Measurements from ENCODE around the gene KRTAP10-1.

KRTAP10-1 gene

DNA sequence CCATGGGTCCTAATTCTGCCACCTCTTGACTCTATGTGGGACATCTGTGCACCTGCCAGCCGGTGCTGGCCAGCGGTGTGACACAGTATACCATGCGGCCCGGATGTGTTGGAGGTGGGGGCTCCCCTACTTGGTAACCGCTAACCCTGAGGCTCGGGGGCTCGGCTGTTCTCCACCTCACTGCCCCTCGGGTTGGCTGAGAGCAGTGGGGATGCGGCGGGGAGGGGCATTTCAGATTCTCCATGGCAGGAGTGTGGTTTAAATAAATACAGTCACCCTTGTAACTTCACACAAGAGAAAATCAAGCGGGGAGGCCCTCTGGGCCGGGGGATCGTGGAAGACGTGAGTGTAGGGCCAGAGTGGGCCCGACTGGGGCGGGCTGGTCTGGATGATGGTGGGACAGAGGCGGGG is 11.0 kb downstream of the KRTAP10-1 start:
- no peak overlapping the region for H3K4me3 ChIP-seq (ENCODE audit: insufficient read depth, low read depth, low read length, poor library complexity, severe bottlenecking)
- no peaks in the 10 kb centered on the region for H3K36me3 ChIP-seq (ENCODE audit: control insufficient read depth, insufficient read depth, low read length)
- H3K9me3 ChIP-seq (ENCODE audit: control insufficient read depth, low read length), result no peaks in the 10 kb centered on the region
- H3K27me3 ChIP-seq (replicated peaks; ENCODE audit: control insufficient read depth, insufficient read depth, low read length, poor library complexity, severe bottlenecking), result no peaks in the 10 kb centered on the region
- H3K4me1 ChIP-seq (ENCODE audit: control insufficient read depth, insufficient read depth, low read length, poor library complexity, severe bottlenecking), result no peaks in the 10 kb centered on the region
- DNase-seq, result no peak
- H3K27ac ChIP-seq (ENCODE audit: insufficient read depth, low read length, poor library complexity, severe bottlenecking), result no peak overlapping the region

DNA sequence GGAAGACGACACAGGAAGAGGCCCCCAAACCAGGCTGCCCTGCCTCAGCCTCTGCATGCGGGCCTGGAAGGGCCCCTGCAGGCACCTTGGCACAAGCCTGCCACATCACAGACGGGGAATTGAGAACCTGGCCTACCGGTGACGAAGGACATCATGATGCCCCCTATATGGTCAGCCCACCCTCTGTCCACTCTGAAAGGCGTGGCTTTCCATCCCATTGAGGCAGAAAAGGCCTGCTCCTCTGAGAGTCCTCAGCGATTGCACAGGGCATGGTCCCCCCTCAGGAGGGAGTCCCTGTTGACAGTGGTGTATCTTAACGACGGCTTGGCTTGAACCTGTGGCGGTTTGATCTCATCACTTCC is 11.4 kb downstream of the KRTAP10-1 start:
- H3K27ac ChIP-seq (ENCODE audit: insufficient read depth, low read length, poor library complexity, severe bottlenecking), result no peak overlapping the region
- no peak overlapping the region for H3K4me3 ChIP-seq (ENCODE audit: insufficient read depth, low read depth, low read length, poor library complexity, severe bottlenecking)
- DNase-seq, result no peak
- no peaks in the 10 kb centered on the region for H3K9me3 ChIP-seq (ENCODE audit: control insufficient read depth, low read length)
- H3K36me3 ChIP-seq (ENCODE audit: control insufficient read depth, insufficient read depth, low read length), result no peaks in the 10 kb centered on the region
- H3K4me1 ChIP-seq (ENCODE audit: control insufficient read depth, insufficient read depth, low read length, poor library complexity, severe bottlenecking), result no peaks in the 10 kb centered on the region
- no peaks in the 10 kb centered on the region for H3K27me3 ChIP-seq (replicated peaks; ENCODE audit: control insufficient read depth, insufficient read depth, low read length, poor library complexity, severe bottlenecking)

DNA sequence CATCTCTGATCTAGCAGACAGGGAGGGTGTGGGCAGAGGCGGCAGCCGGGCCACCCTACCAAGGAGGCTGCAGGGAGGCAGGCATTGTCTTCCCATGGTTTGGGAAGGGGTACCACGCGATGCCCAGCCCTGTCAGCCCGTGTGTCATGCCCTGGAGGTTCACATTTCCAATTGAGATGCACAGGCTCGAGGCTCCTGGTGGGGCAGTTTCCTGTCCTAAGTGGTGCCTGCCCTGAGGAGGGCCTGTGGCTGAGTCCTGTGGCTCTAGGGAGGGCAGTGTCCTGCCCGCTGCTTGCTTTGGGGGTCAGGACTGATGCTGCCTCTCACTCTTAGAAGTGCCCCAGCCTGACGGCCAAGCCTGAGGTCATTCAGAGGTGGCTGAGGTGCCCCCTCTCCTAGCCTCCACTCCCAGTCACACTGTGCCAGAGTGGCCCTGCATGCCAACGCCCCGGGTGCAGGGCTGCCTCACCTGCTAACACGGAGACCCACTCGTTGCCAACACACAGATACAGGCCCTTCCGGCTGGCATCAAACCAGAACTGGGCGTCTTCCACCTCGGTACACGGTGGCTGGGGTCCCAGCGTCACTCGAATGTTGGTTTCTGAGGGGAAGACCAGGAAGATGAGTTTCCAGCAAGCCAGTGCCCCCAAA is 11.9 kb downstream of the KRTAP10-1 start:
- Histone ChIP-seq H3K4me3 (ENCODE audit: insufficient read depth, low read depth, low read length, poor library complexity, severe bottlenecking) (no peak overlapping the region), H3K9me3 (ENCODE audit: control insufficient read depth, low read length) (no peaks in the 10 kb centered on the region)

DNA sequence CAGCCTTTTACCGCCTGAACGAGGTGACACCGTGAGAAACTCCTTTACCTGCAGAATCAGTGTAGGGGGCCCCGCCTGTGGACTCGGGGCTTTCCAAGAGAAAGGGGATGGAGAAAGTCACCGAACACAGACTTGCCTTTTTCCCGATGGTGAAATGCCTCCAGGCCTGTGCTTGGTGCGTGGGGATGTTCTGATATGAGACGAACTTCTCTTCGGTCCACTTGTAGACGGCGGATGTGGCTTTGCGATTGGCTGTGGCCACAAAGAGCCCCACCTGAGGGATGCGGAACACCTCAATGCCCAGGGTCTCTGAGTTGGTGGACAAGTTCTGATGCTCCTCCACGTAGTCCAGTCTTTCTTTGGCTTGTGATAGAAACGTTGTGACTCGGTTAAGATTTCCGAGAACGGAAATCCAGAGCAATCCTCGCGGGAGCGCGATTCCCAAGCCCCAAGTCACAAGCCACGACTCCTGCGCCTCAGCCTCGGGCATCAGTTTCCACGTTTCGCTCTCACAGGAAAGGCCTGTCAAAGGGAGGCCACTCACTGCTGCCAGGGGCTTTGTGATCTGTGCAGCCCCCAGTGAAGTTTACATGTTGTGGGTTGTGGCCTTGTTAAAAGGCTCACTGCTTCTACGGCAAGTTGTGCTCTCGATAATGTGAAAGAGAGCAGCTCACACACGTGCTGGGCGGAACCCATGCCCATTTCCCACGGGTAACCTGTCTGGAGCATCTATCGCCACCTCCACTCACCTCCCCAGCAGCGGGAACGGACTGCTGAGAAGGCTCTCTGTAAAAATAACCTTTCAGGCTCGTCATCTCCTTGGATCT is 12.6 kb downstream of the KRTAP10-1 start:
- Histone ChIP-seq H3K27me3 (replicated peaks; ENCODE audit: control insufficient read depth, insufficient read depth, low read length, poor library complexity, severe bottlenecking) (no peaks in the 10 kb centered on the region), H3K27ac (ENCODE audit: insufficient read depth, low read length, poor library complexity, severe bottlenecking) (no peak overlapping the region), H3K4me3 (ENCODE audit: insufficient read depth, low read depth, low read length, poor library complexity, severe bottlenecking) (no peak overlapping the region), H3K9me3 (ENCODE audit: control insufficient read depth, low read length) (no peaks in the 10 kb centered on the region), H3K4me1 (ENCODE audit: control insufficient read depth, insufficient read depth, low read length, poor library complexity, severe bottlenecking) (no peaks in the 10 kb centered on the region), H3K36me3 (ENCODE audit: control insufficient read depth, insufficient read depth, low read length) (no peaks in the 10 kb centered on the region)
- no peak for DNase-seq

More for the DNA sequence above, 11.9 kb downstream of the KRTAP10-1 start:
- no peaks in the 10 kb centered on the region for H3K36me3 ChIP-seq (ENCODE audit: control insufficient read depth, insufficient read depth, low read length)
- no peaks in the 10 kb centered on the region for H3K4me1 ChIP-seq (ENCODE audit: control insufficient read depth, insufficient read depth, low read length, poor library complexity, severe bottlenecking)
- DNase-seq, result no peak
- no peak overlapping the region for H3K27ac ChIP-seq (ENCODE audit: insufficient read depth, low read length, poor library complexity, severe bottlenecking)
- H3K27me3 ChIP-seq (replicated peaks; ENCODE audit: control insufficient read depth, insufficient read depth, low read length, poor library complexity, severe bottlenecking), result no peaks in the 10 kb centered on the region

DNA sequence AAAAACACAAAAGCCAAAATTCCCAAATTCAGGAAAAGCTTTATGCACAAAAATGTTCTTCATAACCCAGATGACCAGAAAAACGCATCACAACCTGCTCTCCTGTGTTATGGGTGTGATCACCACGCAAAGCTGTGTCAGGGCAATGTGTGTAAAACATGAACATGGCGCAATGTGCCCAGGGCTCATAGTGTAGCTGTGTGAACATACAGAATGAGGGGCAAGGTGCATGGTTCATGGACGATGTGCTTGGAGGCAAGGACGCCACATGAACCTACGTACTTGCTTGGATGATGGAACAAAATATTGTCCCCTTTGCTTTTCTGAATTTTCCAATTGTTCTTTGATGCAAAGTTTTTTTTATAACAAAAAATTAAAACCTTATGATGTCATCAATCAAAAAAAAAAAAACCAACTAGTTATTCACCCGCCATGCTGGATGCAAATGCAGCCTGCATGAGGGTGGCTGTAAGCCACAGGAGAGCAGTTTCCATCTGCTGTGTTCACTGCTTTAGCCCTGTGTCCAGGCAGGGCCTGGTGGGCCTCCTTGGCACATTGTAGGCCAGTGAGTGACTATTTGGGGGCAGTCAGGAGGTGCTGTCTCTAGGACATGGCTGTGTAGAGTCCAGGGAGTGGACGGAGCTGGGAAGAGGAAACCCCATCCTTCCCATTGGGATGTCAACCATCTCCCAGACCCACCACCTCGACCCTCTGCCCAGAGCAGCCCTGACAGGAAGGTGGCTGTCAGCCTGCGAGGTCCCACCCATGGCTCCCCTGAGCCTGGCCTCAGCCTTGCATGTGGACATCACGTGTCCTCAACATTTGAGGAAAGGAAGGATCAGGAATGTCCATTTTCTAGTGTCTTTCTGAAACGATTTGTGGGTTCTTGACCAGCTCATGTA is 13.6 kb downstream of the KRTAP10-1 start:
- Histone ChIP-seq H3K27me3 (replicated peaks; ENCODE audit: control insufficient read depth, insufficient read depth, low read length, poor library complexity, severe bottlenecking) (no peaks in the 10 kb centered on the region), H3K36me3 (ENCODE audit: control insufficient read depth, insufficient read depth, low read length) (no peaks in the 10 kb centered on the region), H3K4me3 (ENCODE audit: insufficient read depth, low read depth, low read length, poor library complexity, severe bottlenecking) (no peak overlapping the region), H3K27ac (ENCODE audit: insufficient read depth, low read length, poor library complexity, severe bottlenecking) (no peak overlapping the region), H3K4me1 (ENCODE audit: control insufficient read depth, insufficient read depth, low read length, poor library complexity, severe bottlenecking) (no peaks in the 10 kb centered on the region), H3K9me3 (ENCODE audit: control insufficient read depth, low read length) (no peaks in the 10 kb centered on the region)
- no peak for DNase-seq

- no peak for DNase-seq
- H3K27me3 ChIP-seq (replicated peaks; ENCODE audit: control insufficient read depth, insufficient read depth, low read length, poor library complexity, severe bottlenecking), result no peaks in the 10 kb centered on the region
- H3K4me3 ChIP-seq (ENCODE audit: insufficient read depth, low read depth, low read length, poor library complexity, severe bottlenecking), result no peak overlapping the region
- H3K36me3 ChIP-seq (ENCODE audit: control insufficient read depth, insufficient read depth, low read length), result no peaks in the 10 kb centered on the region
- no peaks in the 10 kb centered on the region for H3K4me1 ChIP-seq (ENCODE audit: control insufficient read depth, insufficient read depth, low read length, poor library complexity, severe bottlenecking)
- no peaks in the 10 kb centered on the region for H3K9me3 ChIP-seq (ENCODE audit: control insufficient read depth, low read length)
- no peak overlapping the region for H3K27ac ChIP-seq (ENCODE audit: insufficient read depth, low read length, poor library complexity, severe bottlenecking)
Measured at GRCh38 chr21:44525391-44526095, 14.5 kb downstream of the KRTAP10-1 start.

GRCh38 chr21:44524414-44525371 is 15.3 kb downstream of the KRTAP10-1 start:
- Histone ChIP-seq H3K27me3 (replicated peaks; ENCODE audit: control insufficient read depth, insufficient read depth, low read length, poor library complexity, severe bottlenecking) (no peaks in the 10 kb centered on the region), H3K4me3 (ENCODE audit: insufficient read depth, low read depth, low read length, poor library complexity, severe bottlenecking) (no peak overlapping the region), H3K9me3 (ENCODE audit: control insufficient read depth, low read length) (no peaks in the 10 kb centered on the region), H3K36me3 (ENCODE audit: control insufficient read depth, insufficient read depth, low read length) (no peaks in the 10 kb centered on the region), H3K27ac (ENCODE audit: insufficient read depth, low read length, poor library complexity, severe bottlenecking) (no peak overlapping the region), H3K4me1 (ENCODE audit: control insufficient read depth, insufficient read depth, low read length, poor library complexity, severe bottlenecking) (no peaks in the 10 kb centered on the region)
- no peak for DNase-seq

GRCh38 chr21:44523567-44524413 is 16.2 kb downstream of the KRTAP10-1 start:
- H3K9me3 ChIP-seq (ENCODE audit: control insufficient read depth, low read length), result no peaks in the 10 kb centered on the region
- no peaks in the 10 kb centered on the region for H3K36me3 ChIP-seq (ENCODE audit: control insufficient read depth, insufficient read depth, low read length)
- H3K4me3 ChIP-seq (ENCODE audit: insufficient read depth, low read depth, low read length, poor library complexity, severe bottlenecking), result no peak overlapping the region
- H3K4me1 ChIP-seq (ENCODE audit: control insufficient read depth, insufficient read depth, low read length, poor library complexity, severe bottlenecking), result no peaks in the 10 kb centered on the region
- no peak overlapping the region for H3K27ac ChIP-seq (ENCODE audit: insufficient read depth, low read length, poor library complexity, severe bottlenecking)
- H3K27me3 ChIP-seq (replicated peaks; ENCODE audit: control insufficient read depth, insufficient read depth, low read length, poor library complexity, severe bottlenecking), result no peaks in the 10 kb centered on the region
- no peak for DNase-seq
